ENCODE data around the gene P2RX3.

The P2RX3 gene

GRCh38 chr11:57419146-57419545 is 81.0 kb downstream of the P2RX3 start:
- no peak overlapping the region for H3K4me3 ChIP-seq (ENCODE audit: low read depth, low read length)
- H3K27me3 ChIP-seq (replicated peaks) = no peaks in the 10 kb centered on the region
- H3K36me3 ChIP-seq (replicated peaks) = peaks cover 22% of the 10 kb centered on the region
- DNase-seq = no peak
- in situ Hi-C loops (cut with HindIII; ENCODE audit: low pct_ligation_motif_present, low sequenced_read_pairs) = no loop called here
- TF ChIP-seq, protein P1, sequence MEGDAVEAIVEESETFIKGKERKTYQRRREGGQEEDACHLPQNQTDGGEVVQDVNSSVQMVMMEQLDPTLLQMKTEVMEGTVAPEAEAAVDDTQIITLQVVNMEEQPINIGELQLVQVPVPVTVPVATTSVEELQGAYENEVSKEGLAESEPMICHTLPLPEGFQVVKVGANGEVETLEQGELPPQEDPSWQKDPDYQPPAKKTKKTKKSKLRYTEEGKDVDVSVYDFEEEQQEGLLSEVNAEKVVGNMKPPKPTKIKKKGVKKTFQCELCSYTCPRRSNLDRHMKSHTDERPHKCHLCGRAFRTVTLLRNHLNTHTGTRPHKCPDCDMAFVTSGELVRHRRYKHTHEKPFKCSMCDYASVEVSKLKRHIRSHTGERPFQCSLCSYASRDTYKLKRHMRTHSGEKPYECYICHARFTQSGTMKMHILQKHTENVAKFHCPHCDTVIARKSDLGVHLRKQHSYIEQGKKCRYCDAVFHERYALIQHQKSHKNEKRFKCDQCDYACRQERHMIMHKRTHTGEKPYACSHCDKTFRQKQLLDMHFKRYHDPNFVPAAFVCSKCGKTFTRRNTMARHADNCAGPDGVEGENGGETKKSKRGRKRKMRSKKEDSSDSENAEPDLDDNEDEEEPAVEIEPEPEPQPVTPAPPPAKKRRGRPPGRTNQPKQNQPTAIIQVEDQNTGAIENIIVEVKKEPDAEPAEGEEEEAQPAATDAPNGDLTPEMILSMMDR (IDR thresholded peaks at IDR 0.05; ENCODE audit: low read depth, low read length, missing control alignments) = no peak
- no peak overlapping the region for H3K27ac ChIP-seq

GRCh38 chr11:57421066-57421465 is 82.9 kb downstream of the P2RX3 start:
- TF ChIP-seq, protein P1 (IDR thresholded peaks at IDR 0.05; ENCODE audit: low read depth, low read length, missing control alignments) = no peak
- no peaks in the 10 kb centered on the region for H3K27me3 ChIP-seq (replicated peaks)
- H3K4me3 ChIP-seq (ENCODE audit: low read depth, low read length) = no peak overlapping the region
- in situ Hi-C loops (cut with HindIII; ENCODE audit: low pct_ligation_motif_present, low sequenced_read_pairs) = no loop called here
- no peak overlapping the region for H3K27ac ChIP-seq
- DNase-seq = no peak
- peaks cover 15% of the 10 kb centered on the region for H3K36me3 ChIP-seq (replicated peaks)

- Histone ChIP-seq H3K4me3 (ENCODE audit: low read depth, low read length) (no peak overlapping the region), H3K27me3 (replicated peaks) (no peaks in the 10 kb centered on the region), H3K36me3 (replicated peaks) (peaks cover 15% of the 10 kb centered on the region), H3K27ac (no peak overlapping the region)
- in situ Hi-C loops (cut with HindIII; ENCODE audit: low pct_ligation_motif_present, low sequenced_read_pairs) = no loop called here
- no peak for DNase-seq
- TF ChIP-seq, protein P1 (IDR thresholded peaks at IDR 0.05; ENCODE audit: low read depth, low read length, missing control alignments) = no peak
Measured at GRCh38 chr11:57421805-57422204, 83.7 kb downstream of the P2RX3 start.

Measured in brain microvascular endothelial cell (primary cell).